ENCODE data around the gene RCHY1.
"Not testable (repeated sequence)": the region's sequence is repeated elsewhere in the genome, so short reads cannot be mapped to it uniquely, and the experiment has no call there.

DNA sequence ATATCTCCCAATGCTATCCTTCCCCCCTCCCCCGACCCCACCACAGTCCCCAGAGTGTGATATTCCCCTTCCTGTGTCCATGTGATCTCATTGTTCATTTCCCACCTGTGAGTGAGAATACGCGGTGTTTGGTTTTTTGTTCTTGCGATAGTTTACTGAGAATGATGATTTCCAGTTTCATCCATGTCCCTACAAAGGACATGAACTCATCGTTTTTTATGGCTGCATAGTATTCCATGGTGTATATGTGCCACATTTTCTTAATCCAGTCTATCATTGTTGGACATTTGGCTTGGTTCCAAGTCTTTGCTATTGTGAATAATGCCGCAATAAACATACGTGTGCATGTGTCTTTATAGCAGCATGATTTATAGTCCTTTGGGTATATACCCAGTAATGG, 5.2 kb upstream of the RCHY1 start:
- not testable (repeated sequence) for TF ChIP-seq EZH2 (IDR thresholded peaks at IDR 0.05; ENCODE audit: low read depth)
- TF ChIP-seq, protein P1, sequence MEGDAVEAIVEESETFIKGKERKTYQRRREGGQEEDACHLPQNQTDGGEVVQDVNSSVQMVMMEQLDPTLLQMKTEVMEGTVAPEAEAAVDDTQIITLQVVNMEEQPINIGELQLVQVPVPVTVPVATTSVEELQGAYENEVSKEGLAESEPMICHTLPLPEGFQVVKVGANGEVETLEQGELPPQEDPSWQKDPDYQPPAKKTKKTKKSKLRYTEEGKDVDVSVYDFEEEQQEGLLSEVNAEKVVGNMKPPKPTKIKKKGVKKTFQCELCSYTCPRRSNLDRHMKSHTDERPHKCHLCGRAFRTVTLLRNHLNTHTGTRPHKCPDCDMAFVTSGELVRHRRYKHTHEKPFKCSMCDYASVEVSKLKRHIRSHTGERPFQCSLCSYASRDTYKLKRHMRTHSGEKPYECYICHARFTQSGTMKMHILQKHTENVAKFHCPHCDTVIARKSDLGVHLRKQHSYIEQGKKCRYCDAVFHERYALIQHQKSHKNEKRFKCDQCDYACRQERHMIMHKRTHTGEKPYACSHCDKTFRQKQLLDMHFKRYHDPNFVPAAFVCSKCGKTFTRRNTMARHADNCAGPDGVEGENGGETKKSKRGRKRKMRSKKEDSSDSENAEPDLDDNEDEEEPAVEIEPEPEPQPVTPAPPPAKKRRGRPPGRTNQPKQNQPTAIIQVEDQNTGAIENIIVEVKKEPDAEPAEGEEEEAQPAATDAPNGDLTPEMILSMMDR (conservative IDR thresholded peaks at IDR 0.05), result not testable (repeated sequence)

All from PC-9 (cell line).